ENCODE results near the gene HOXB3.

Gene HOXB3

GRCh38 chr17:48619826-48620449 is 29.9 kb upstream of the HOXB3 start:
- DNase-seq: no peak
- H3K4me1 Mint-ChIP-seq: peaks cover 30% of the 10 kb centered on the region
- H3K27me3 Mint-ChIP-seq: peaks cover 89% of the 10 kb centered on the region
- no peak for ATAC-seq
- no peak overlapping the region for H3K27ac Mint-ChIP-seq
- no peaks in the 10 kb centered on the region for H3K36me3 Mint-ChIP-seq (ENCODE audit: low read depth)
- H3K4me3 Mint-ChIP-seq: no peak overlapping the region
- H3K9me3 Mint-ChIP-seq: no peaks in the 10 kb centered on the region

GRCh38 chr17:48618256-48618896 is 28.3 kb upstream of the HOXB3 start:
- peak overlapping the region; percentile 13 for H3K27ac Mint-ChIP-seq
- H3K27me3 Mint-ChIP-seq: peaks cover 91% of the 10 kb centered on the region
- DNase-seq: peak; percentile 90

GRCh38 chr17:48617471-48618255 is 27.6 kb upstream of the HOXB3 start:
- Mint-ChIP-seq H3K4me1 (peaks cover 44% of the 10 kb centered on the region), H3K4me3 (no peak overlapping the region), H3K27me3 (peaks cover 88% of the 10 kb centered on the region), H3K36me3 (ENCODE audit: low read depth) (no peaks in the 10 kb centered on the region), H3K9me3 (no peaks in the 10 kb centered on the region), H3K27ac (no peak overlapping the region)
- ATAC-seq: no peak
- DNase-seq: no peak

More at GRCh38 chr17:48618256-48618896, 28.3 kb upstream of the HOXB3 start:
- Mint-ChIP-seq H3K36me3 (ENCODE audit: low read depth) (no peaks in the 10 kb centered on the region), H3K4me3 (peak overlapping the region; percentile 15), H3K9me3 (no peaks in the 10 kb centered on the region), H3K4me1 (peaks cover 40% of the 10 kb centered on the region)
- peak; percentile 52 for ATAC-seq

GRCh38 chr17:48616717-48617470 is 26.9 kb upstream of the HOXB3 start:
- H3K9me3 Mint-ChIP-seq: no peaks in the 10 kb centered on the region
- peaks cover 48% of the 10 kb centered on the region for H3K4me1 Mint-ChIP-seq
- H3K4me3 Mint-ChIP-seq: no peak overlapping the region
- H3K27me3 Mint-ChIP-seq: peaks cover 85% of the 10 kb centered on the region
- DNase-seq (no peak), ATAC-seq (no peak)
- H3K36me3 Mint-ChIP-seq (ENCODE audit: low read depth): no peaks in the 10 kb centered on the region
- no peak overlapping the region for H3K27ac Mint-ChIP-seq

- H3K27ac Mint-ChIP-seq: no peak overlapping the region
- ATAC-seq (no peak), DNase-seq (no peak)
- H3K4me1 Mint-ChIP-seq: peaks cover 55% of the 10 kb centered on the region
- H3K27me3 Mint-ChIP-seq: peaks cover 84% of the 10 kb centered on the region
- no peak overlapping the region for H3K4me3 Mint-ChIP-seq
- no peaks in the 10 kb centered on the region for H3K36me3 Mint-ChIP-seq (ENCODE audit: low read depth)
- no peaks in the 10 kb centered on the region for H3K9me3 Mint-ChIP-seq
Measured at GRCh38 chr17:48615963-48616716, 26.1 kb upstream of the HOXB3 start.

GRCh38 chr17:48615047-48615962 is 25.3 kb upstream of the HOXB3 start, which contains the start of gene HOXB8:
TSS of gene HOXB8 (minus strand) at chr17:48615292. CDS start at chr17:48614704, 588 bp downstream.
- H3K4me3 Mint-ChIP-seq: peak within 1 kb of the TSS; percentile 38

GRCh38 chr17:48613862-48614694 is 24.0 kb upstream of the HOXB3 start:
- DNase-seq: no peak
- Mint-ChIP-seq H3K4me1 (peaks cover 58% of the 10 kb centered on the region), H3K9me3 (no peaks in the 10 kb centered on the region), H3K36me3 (ENCODE audit: low read depth) (no peaks in the 10 kb centered on the region), H3K27me3 (peaks cover 80% of the 10 kb centered on the region), H3K4me3 (peak overlapping the region; percentile 38), H3K27ac (no peak overlapping the region)
- peak; percentile 41 for ATAC-seq

More at GRCh38 chr17:48615047-48615962, 25.3 kb upstream of the HOXB3 start, which contains the start of gene HOXB8:
- no peak for DNase-seq
- Mint-ChIP-seq H3K27me3 (peaks cover 81% of the 10 kb centered on the region), H3K9me3 (no peaks in the 10 kb centered on the region), H3K4me1 (peaks cover 61% of the 10 kb centered on the region), H3K36me3 (ENCODE audit: low read depth) (no peaks in the 10 kb centered on the region), H3K27ac (no peak within 1 kb of the TSS)
- no peak for ATAC-seq

GRCh38 chr17:48612854-48613691 is 23.0 kb upstream of the HOXB3 start:
- no peaks in the 10 kb centered on the region for H3K9me3 Mint-ChIP-seq
- H3K36me3 Mint-ChIP-seq (ENCODE audit: low read depth): no peaks in the 10 kb centered on the region
- DNase-seq (no peak), ATAC-seq (peak; percentile 35)
- H3K27ac Mint-ChIP-seq: no peak overlapping the region
- peaks cover 48% of the 10 kb centered on the region for H3K4me1 Mint-ChIP-seq
- peak overlapping the region; percentile 70 for H3K4me3 Mint-ChIP-seq
- H3K27me3 Mint-ChIP-seq: peaks cover 78% of the 10 kb centered on the region

- Mint-ChIP-seq H3K4me3 (peak overlapping the region; percentile 69), H3K27ac (no peak overlapping the region), H3K4me1 (peaks cover 49% of the 10 kb centered on the region), H3K9me3 (no peaks in the 10 kb centered on the region), H3K36me3 (ENCODE audit: low read depth) (no peaks in the 10 kb centered on the region), H3K27me3 (peaks cover 77% of the 10 kb centered on the region)
- DNase-seq (no peak), ATAC-seq (no peak)
Measured at GRCh38 chr17:48612456-48612853, 22.4 kb upstream of the HOXB3 start.

GRCh38 chr17:48611681-48612455 is 21.8 kb upstream of the HOXB3 start:
- no peak overlapping the region for H3K27ac Mint-ChIP-seq
- peaks cover 77% of the 10 kb centered on the region for H3K27me3 Mint-ChIP-seq
- no peaks in the 10 kb centered on the region for H3K9me3 Mint-ChIP-seq
- H3K36me3 Mint-ChIP-seq (ENCODE audit: low read depth): no peaks in the 10 kb centered on the region
- ATAC-seq: no peak
- DNase-seq: no peak
- H3K4me3 Mint-ChIP-seq: peak overlapping the region; percentile 91
- peaks cover 44% of the 10 kb centered on the region for H3K4me1 Mint-ChIP-seq

GRCh38 chr17:48611213-48611612 is 21.2 kb upstream of the HOXB3 start:
- Mint-ChIP-seq H3K27ac (peak overlapping the region; percentile 88), H3K4me3 (peak overlapping the region; percentile 91), H3K4me1 (peaks cover 43% of the 10 kb centered on the region), H3K9me3 (no peaks in the 10 kb centered on the region), H3K36me3 (ENCODE audit: low read depth) (no peaks in the 10 kb centered on the region), H3K27me3 (peaks cover 78% of the 10 kb centered on the region)
- no peak for ATAC-seq
- no peak for DNase-seq

Measured in activated naive CD8-positive, alpha-beta T cell treated with anti-CD3 and anti-CD28 coated beads, Interleukin-2, amount 50 U/mL, for 24 hours (primary cell).